CD4-positive, alpha-beta T cell treated with Interleukin-1 beta for 1 hour (primary cell): ENCODE results near the gene BAIAP2.

Experiments used
- DNase-seq, 2 donors: peaks; one replicate each; pipeline ENCODE4 v3.0.0-alpha.2; 2020 to 2022

The BAIAP2 gene

DNA sequence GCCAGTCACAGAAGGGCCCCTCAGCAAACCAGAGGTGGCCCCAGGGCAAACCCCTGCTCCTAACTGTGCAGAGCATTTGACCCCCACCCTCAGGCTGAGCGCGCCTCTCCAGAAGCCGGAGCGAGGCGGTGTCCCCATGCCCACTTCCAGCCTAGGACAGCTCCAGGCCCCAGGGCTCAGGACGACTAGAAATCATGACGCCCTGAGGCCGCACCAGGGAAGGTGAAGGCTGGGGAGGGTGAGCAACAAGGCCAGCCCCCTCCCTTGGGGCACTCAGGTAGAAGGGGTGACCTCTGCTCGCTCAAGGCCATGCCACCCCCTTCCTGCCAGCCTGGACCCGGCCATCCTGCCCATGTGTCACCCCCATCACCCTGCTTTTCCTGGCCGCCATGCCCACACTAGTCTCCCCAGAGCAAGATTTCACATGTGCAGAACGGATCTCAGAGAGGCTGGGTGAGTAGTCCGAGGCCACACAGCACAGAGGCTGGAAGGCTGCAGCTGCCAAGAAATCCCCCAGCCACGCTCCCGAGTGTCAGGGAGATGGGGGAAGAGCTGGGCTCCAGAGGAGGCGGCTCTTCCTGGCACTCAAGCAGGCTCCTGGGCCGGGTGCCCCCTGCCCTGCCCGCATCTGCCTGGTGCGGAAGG, 128.2 kb downstream of the BAIAP2 start:
- DNase-seq: no peak

GRCh38 chr17:81163703-81164370, 128.9 kb downstream of the BAIAP2 start:
- no peak for DNase-seq

GRCh38 chr17:81164371-81165245, 129.7 kb downstream of the BAIAP2 start:
- DNase-seq: no peak

DNA sequence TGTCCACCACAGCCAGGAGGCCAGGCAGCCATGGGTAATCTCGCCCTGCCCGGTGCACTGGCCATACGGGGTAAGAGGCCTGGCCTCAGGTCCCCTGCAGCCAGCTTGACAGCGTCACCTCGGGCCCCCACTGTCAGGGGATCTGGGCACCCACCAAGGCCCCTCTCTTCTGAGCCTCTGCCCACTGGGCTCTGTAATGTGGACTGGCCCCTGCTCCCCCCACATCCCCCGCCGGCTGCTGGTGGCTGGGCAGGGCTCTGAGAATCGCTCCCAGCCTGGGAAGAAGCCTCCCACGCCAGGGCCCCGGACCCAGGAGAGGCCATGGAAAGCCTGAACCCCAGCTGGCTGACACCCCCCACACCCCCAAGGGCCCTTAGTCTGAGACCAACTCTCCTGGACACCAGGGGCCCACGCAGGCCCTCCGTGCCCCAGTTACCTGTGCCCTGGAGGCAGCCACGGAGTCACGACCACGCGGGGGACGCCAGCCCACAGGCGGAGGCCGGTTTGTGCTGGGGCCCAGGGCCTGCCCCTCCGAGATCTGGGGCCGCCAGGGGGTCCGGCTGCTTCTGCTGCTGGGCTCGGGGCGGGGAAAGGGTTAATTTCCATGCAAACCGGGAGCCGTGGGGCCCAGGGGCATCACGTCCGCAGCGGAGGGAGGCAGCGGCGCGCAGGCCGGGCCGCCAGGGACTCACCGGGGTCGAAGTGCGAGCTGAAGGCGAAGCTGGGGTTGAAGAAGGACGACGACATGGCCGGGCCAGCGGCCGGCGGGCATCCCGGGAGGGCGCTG, 130.5 kb downstream of the BAIAP2 start, which contains the start of gene PVALEF:
PVALEF (plus strand) TSS at position 262 of the 787 bp plus-strand sequence. CDS start 15,720 bp downstream, outside the sequence.
- no peak for DNase-seq

DNA sequence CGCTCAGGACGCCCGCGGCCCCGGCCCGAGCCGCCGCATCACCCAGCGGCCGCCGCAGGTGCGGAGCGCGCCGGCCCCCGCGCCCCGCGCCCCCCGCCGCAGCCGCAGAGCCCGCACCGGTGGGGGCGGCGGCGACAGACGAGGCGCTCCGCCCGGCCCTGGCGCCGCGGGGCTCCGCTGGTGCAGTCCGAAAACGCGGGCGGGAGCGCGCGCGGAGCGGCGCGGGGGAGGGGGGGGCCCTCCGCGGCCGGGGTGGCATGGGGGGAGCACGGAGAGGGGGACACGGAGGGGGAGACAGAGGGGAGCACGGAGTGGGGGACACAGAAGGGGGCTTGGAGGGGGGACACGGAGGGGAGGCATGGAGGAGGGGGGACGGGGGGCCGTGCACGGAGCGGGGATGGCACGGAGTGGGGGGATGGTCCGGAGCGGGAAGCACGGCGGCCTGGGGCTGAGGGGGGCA, 131.1 kb downstream of the BAIAP2 start, which contains the start of gene AATK:
AATK (minus strand) TSS at position 189 of the 460 bp plus-strand sequence. CDS start 229 bp downstream, outside the sequence.
- DNase-seq: no peak
